Measurements from ENCODE around the gene SNRNP25.
A peak's percentile ranks its signal among the peaks of the same experiment; 100 is the strongest.

The SNRNP25 gene

GRCh38 chr16:104355-104754 lies 50.7 kb downstream of the SNRNP25 start:
- DNase-seq (ENCODE audit: low spot score): no peak

GRCh38 chr16:104928-105327 lies 51.3 kb downstream of the SNRNP25 start:
- DNase-seq (ENCODE audit: low spot score): no peak

GRCh38 chr16:105521-105920 lies 51.9 kb downstream of the SNRNP25 start:
- no peak for DNase-seq (ENCODE audit: low spot score)

- DNase-seq (ENCODE audit: low spot score): peak; percentile 85
Observed at GRCh38 chr16:106623-107324, 53.1 kb downstream of the SNRNP25 start.

All from NAMALWA (cell line).